Measurements from ENCODE around the gene TMEM131. TPM values are rescaled to one million over a fixed set of nuclear protein-coding genes. Genes with fewer than 3 reads are reported as not detected.
"Not testable (repeated sequence)": the region's sequence is repeated elsewhere in the genome, so short reads cannot be mapped to it uniquely, and the experiment has no call there.

Gene TMEM131
- total RNA-seq: 31.0 to 31.7 TPM (median 31.4 TPM) in 3 replicates
- long read RNA-seq, full-length matches to known transcripts: 3 of 6 reads
- long read RNA-seq, partial matches to known transcripts: 1 of 6 reads
- long read RNA-seq, other reads (novel, unspliced or antisense): 2 of 6 reads

- peak within 1 kb of the TSS; percentile 93 for H3K27ac Mint-ChIP-seq (ENCODE audit: unreplicated experiment)
- no peaks in the 10 kb centered on the region for H3K27me3 Mint-ChIP-seq (ENCODE audit: low read depth)
- peak within 1 kb of the TSS; percentile 82 for H3K4me3 Mint-ChIP-seq (ENCODE audit: unreplicated experiment)
- peaks cover 29% of the 10 kb centered on the region for H3K4me1 Mint-ChIP-seq (ENCODE audit: low read depth)
- no peaks in the 10 kb centered on the region for H3K36me3 Mint-ChIP-seq (ENCODE audit: low read depth)
- no peaks in the 10 kb centered on the region for H3K9me3 Mint-ChIP-seq (ENCODE audit: low read depth)
- peak; percentile 98 for DNase-seq (ENCODE audit: low spot score)
- TF ChIP-seq CTCF (IDR thresholded peaks at IDR 0.05): no peak
Observed at GRCh38 chr2:97995734-97996624, at the start of gene TMEM131. TSS of gene TMEM131 (minus strand) at chr2:97995948. CDS start at chr2:97995662, 286 bp downstream.

- H3K4me3 Mint-ChIP-seq (ENCODE audit: unreplicated experiment); DNase-seq (ENCODE audit: low spot score); H3K27ac Mint-ChIP-seq (ENCODE audit: unreplicated experiment); H3K4me1 Mint-ChIP-seq (ENCODE audit: low read depth); H3K36me3 Mint-ChIP-seq (ENCODE audit: low read depth): not testable (repeated sequence)
- peaks cover 22% of the 10 kb centered on the region for H3K9me3 Mint-ChIP-seq (ENCODE audit: low read depth)
- peaks cover 11% of the 10 kb centered on the region for H3K27me3 Mint-ChIP-seq (ENCODE audit: low read depth)
Observed at GRCh38 chr2:98044730-98045129, 49.0 kb upstream of the TMEM131 start.

DNA sequence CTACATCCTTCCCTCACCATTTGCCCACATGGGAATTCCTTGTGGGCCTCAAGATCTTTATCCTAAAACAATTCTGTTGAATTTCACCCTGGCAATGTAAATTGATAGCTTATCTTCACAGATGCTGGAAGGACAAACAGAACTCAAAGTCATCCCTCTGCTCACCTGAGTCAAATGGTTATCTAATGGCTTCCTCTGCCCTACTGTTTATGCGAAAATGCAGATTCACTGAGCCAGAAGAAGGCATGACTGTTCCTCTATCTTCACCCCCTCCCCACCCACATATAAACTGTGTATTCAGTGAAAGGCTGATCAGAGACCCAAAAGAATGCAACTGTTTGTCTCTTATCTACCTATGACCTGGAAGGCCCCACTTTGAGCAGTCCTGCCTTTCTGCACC, 47.4 kb upstream of the TMEM131 start:
- Mint-ChIP-seq H3K27ac (ENCODE audit: unreplicated experiment) (no peak overlapping the region), H3K4me3 (ENCODE audit: unreplicated experiment) (no peak overlapping the region)
- no peak for DNase-seq (ENCODE audit: low spot score)

GRCh38 chr2:98040331-98040939, 44.7 kb upstream of the TMEM131 start:
- no peaks in the 10 kb centered on the region for H3K4me1 Mint-ChIP-seq (ENCODE audit: low read depth)
- no peak overlapping the region for H3K4me3 Mint-ChIP-seq (ENCODE audit: unreplicated experiment)
- peaks cover 1% of the 10 kb centered on the region for H3K36me3 Mint-ChIP-seq (ENCODE audit: low read depth)
- peaks cover 22% of the 10 kb centered on the region for H3K9me3 Mint-ChIP-seq (ENCODE audit: low read depth)
- H3K27me3 Mint-ChIP-seq (ENCODE audit: low read depth): peaks cover 11% of the 10 kb centered on the region
- no peak for DNase-seq (ENCODE audit: low spot score)
- TF ChIP-seq CTCF (IDR thresholded peaks at IDR 0.05): no peak
- no peak overlapping the region for H3K27ac Mint-ChIP-seq (ENCODE audit: unreplicated experiment)

More for the DNA sequence above, 47.4 kb upstream of the TMEM131 start:
- Mint-ChIP-seq H3K4me1 (ENCODE audit: low read depth) (no peaks in the 10 kb centered on the region), H3K9me3 (ENCODE audit: low read depth) (peaks cover 22% of the 10 kb centered on the region), H3K36me3 (ENCODE audit: low read depth) (peaks cover 1% of the 10 kb centered on the region), H3K27me3 (ENCODE audit: low read depth) (peaks cover 8% of the 10 kb centered on the region)
- no peak for TF ChIP-seq CTCF (IDR thresholded peaks at IDR 0.05)

DNA sequence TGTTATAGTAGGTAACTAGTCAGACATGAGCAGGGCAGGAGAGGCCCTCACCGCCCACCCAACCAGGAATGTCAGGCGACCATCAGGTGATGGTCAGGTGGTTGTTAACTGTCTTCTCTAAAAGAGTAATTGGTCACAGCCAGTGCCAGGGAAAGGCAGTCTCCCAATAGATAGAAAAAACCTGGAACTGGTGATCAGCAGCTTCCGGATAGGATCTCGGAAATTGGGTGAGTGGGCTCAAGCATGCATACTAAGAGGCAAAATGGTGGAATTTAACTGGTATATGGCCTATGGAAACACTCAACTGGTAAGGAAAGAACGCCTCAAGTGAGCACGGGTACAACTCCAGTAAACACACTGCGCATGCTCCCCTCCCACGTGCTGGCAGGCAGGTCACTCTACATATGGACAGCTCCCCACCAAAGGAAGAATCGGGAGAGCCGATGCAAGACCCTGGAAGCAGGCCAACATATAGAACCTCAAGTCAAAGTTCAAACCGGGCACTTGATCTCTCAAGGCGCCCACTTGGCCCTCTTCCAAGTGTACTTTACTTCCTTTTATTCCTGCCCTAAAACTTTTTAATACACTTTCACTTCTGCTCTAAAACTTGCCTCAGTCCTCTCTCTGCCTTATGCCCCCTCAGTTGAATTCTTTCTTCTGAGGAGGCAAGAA, 43.5 kb upstream of the TMEM131 start:
- TF ChIP-seq CTCF (IDR thresholded peaks at IDR 0.05): no peak
- Mint-ChIP-seq H3K27ac (ENCODE audit: unreplicated experiment) (no peak overlapping the region), H3K9me3 (ENCODE audit: low read depth) (peaks cover 11% of the 10 kb centered on the region), H3K4me3 (ENCODE audit: unreplicated experiment) (no peak overlapping the region), H3K27me3 (ENCODE audit: low read depth) (peaks cover 13% of the 10 kb centered on the region), H3K4me1 (ENCODE audit: low read depth) (no peaks in the 10 kb centered on the region), H3K36me3 (ENCODE audit: low read depth) (peaks cover 1% of the 10 kb centered on the region)
- no peak for DNase-seq (ENCODE audit: low spot score)

Data from chondrocyte (in vitro differentiated cells).